GM12875 (cell line): ENCODE results near the gene MPP7.
"Not testable (repeated sequence)": the region's sequence is repeated elsewhere in the genome, so short reads cannot be mapped to it uniquely, and the experiment has no call there.

Experiments
- H3K4me3 ChIP-seq: one replicate; pipeline ENCODE4 v1.5.1; 2011; ENCODE audit warnings: low read depth, low read length, control low read depth
- CTCF ChIP-seq: IDR thresholded peaks from 2 replicates; pipeline ENCODE4 v1.5.1; 2011; ENCODE audit warnings: low read depth, mild to moderate bottlenecking, control low read depth, inconsistent platforms, low read length, moderate library complexity, borderline replicate concordance; ENCODE audit not compliant: insufficient read depth

The MPP7 gene

DNA sequence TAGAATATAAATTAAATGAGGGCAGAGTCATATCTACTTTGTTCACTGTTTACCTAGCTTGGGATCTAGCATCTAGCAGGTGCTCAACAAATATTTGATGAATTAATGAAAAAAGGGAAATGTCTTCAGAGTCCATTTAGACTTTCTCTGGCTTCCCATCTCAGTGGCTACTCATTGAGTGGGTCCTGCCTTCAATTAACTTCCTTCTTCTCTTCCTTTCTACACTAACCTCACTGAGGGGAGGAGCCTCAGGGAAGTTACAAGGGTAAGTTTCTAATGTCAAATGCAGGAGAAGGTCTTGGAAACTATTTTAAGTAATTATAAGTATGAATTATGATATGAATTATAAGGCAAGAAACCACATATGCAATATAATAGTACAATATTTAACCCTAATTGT lies 28.2 kb upstream of the MPP7 start:
- no peak overlapping the region for H3K4me3 ChIP-seq
- no peak for TF ChIP-seq CTCF

GRCh38 chr10:28328346-28328745 lies 25.5 kb upstream of the MPP7 start:
- no peak overlapping the region for H3K4me3 ChIP-seq
- TF ChIP-seq CTCF: no peak

GRCh38 chr10:28327491-28327880 lies 24.6 kb upstream of the MPP7 start:
- H3K4me3 ChIP-seq: no peak overlapping the region
- no peak for TF ChIP-seq CTCF

- no peak for TF ChIP-seq CTCF
- no peak overlapping the region for H3K4me3 ChIP-seq
Observed at GRCh38 chr10:28326516-28327490, 23.9 kb upstream of the MPP7 start.

DNA sequence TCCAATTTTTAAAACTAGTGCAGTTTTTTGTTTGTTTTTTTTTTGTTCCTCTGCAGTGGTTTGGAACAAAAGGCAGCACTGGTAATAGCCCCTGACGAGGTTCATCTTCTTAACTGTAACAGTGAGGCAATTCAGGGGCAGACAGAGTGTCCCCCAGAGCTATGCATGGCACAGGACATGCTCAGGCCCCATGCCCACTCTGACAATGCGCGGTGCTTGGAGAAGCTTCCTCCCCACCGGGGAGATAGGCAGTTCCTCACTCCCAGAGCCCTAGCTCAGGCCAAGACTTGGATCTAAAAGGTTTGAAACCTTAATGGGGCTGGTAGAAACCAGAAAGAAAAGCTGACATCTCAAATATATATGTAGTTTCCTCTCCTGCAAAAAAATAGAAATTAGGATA lies 17.9 kb upstream of the MPP7 start:
- TF ChIP-seq CTCF: no peak
- H3K4me3 ChIP-seq: no peak overlapping the region

- H3K4me3 ChIP-seq: no peak overlapping the region
- no peak for TF ChIP-seq CTCF
Observed at GRCh38 chr10:28320090-28320489, 17.2 kb upstream of the MPP7 start.

GRCh38 chr10:28319061-28319460 lies 16.2 kb upstream of the MPP7 start:
- H3K4me3 ChIP-seq: not testable (repeated sequence)

GRCh38 chr10:28318626-28319025 lies 15.8 kb upstream of the MPP7 start:
- H3K4me3 ChIP-seq: no peak overlapping the region
- TF ChIP-seq CTCF: no peak
